ENCODE measurements around the gene HAGH.

The HAGH gene

GRCh38 chr16:1858189-1858865, 31.7 kb upstream of the HAGH start:
- Histone ChIP-seq H4K20me1 (ENCODE audit: insufficient read depth, low read length) (no peaks in the 10 kb centered on the region), H3K9me3 (ENCODE audit: insufficient read depth, low read length, severe bottlenecking) (no peaks in the 10 kb centered on the region), H3K27me3 (ENCODE audit: insufficient read depth, low read length, poor library complexity) (peaks cover 30% of the 10 kb centered on the region), H2AFZ (ENCODE audit: low read depth, low read length) (no peak overlapping the region), H3K4me3 (ENCODE audit: low read depth in 1 of 2, low read length in 2 of 2) (no peak overlapping the region), H3K4me2 (ENCODE audit: insufficient read depth, low read length) (no peak overlapping the region), H3K4me1 (ENCODE audit: insufficient read depth, low read length) (peaks cover 9% of the 10 kb centered on the region), H3K36me3 (ENCODE audit: insufficient read depth, low read length) (no peaks in the 10 kb centered on the region), H3K27ac (ENCODE audit: low read length) (no peak overlapping the region), H3K79me2 (ENCODE audit: insufficient read depth, low read length) (no peaks in the 10 kb centered on the region), H3K9ac (ENCODE audit: low read depth, low read length) (no peak overlapping the region)
- DNase-seq: no peak
- TF ChIP-seq CTCF (IDR thresholded peaks at IDR 0.05; ENCODE audit: borderline replicate concordance, extremely low read depth, low read length, poor library complexity, severe bottlenecking) (no peak), EZH2 (IDR thresholded peaks at IDR 0.05; ENCODE audit: borderline replicate concordance, low read depth, low read length, severe bottlenecking) (no peak)
- no peak for ATAC-seq (ENCODE audit: insufficient read depth, low read depth)

- Histone ChIP-seq H3K27me3 (ENCODE audit: insufficient read depth, low read length, poor library complexity) (peaks cover 30% of the 10 kb centered on the region), H3K79me2 (ENCODE audit: insufficient read depth, low read length) (no peaks in the 10 kb centered on the region), H3K9me3 (ENCODE audit: insufficient read depth, low read length, severe bottlenecking) (no peaks in the 10 kb centered on the region), H3K4me1 (ENCODE audit: insufficient read depth, low read length) (peaks cover 9% of the 10 kb centered on the region), H3K4me2 (ENCODE audit: insufficient read depth, low read length) (no peak overlapping the region), H3K27ac (ENCODE audit: low read length) (no peak overlapping the region), H3K36me3 (ENCODE audit: insufficient read depth, low read length) (no peaks in the 10 kb centered on the region), H2AFZ (ENCODE audit: low read depth, low read length) (no peak overlapping the region), H3K9ac (ENCODE audit: low read depth, low read length) (no peak overlapping the region), H4K20me1 (ENCODE audit: insufficient read depth, low read length) (no peaks in the 10 kb centered on the region), H3K4me3 (ENCODE audit: low read depth in 1 of 2, low read length in 2 of 2) (no peak overlapping the region)
- TF ChIP-seq CTCF (IDR thresholded peaks at IDR 0.05; ENCODE audit: borderline replicate concordance, extremely low read depth, low read length, poor library complexity, severe bottlenecking) (no peak), EZH2 (IDR thresholded peaks at IDR 0.05; ENCODE audit: borderline replicate concordance, low read depth, low read length, severe bottlenecking) (no peak)
- no peak for DNase-seq
- ATAC-seq (ENCODE audit: insufficient read depth, low read depth): no peak
Observed at GRCh38 chr16:1857433-1858097, 30.9 kb upstream of the HAGH start.

- H3K79me2 ChIP-seq (ENCODE audit: insufficient read depth, low read length): no peaks in the 10 kb centered on the region
- no peaks in the 10 kb centered on the region for H4K20me1 ChIP-seq (ENCODE audit: insufficient read depth, low read length)
- H3K4me2 ChIP-seq (ENCODE audit: insufficient read depth, low read length): no peak overlapping the region
- DNase-seq (no peak), ATAC-seq (ENCODE audit: insufficient read depth, low read depth) (no peak)
- TF ChIP-seq EZH2 (IDR thresholded peaks at IDR 0.05; ENCODE audit: borderline replicate concordance, low read depth, low read length, severe bottlenecking): no peak
- no peak for TF ChIP-seq CTCF (IDR thresholded peaks at IDR 0.05; ENCODE audit: borderline replicate concordance, extremely low read depth, low read length, poor library complexity, severe bottlenecking)
- H2AFZ ChIP-seq (ENCODE audit: low read depth, low read length): no peak overlapping the region
- H3K4me1 ChIP-seq (ENCODE audit: insufficient read depth, low read length): peaks cover 9% of the 10 kb centered on the region
- no peak overlapping the region for H3K4me3 ChIP-seq (ENCODE audit: low read depth in 1 of 2, low read length in 2 of 2)
- peaks cover 7% of the 10 kb centered on the region for H3K27me3 ChIP-seq (ENCODE audit: insufficient read depth, low read length, poor library complexity)
- no peak overlapping the region for H3K27ac ChIP-seq (ENCODE audit: low read length)
- H3K9me3 ChIP-seq (ENCODE audit: insufficient read depth, low read length, severe bottlenecking): no peaks in the 10 kb centered on the region
- H3K9ac ChIP-seq (ENCODE audit: low read depth, low read length): no peak overlapping the region
- H3K36me3 ChIP-seq (ENCODE audit: insufficient read depth, low read length): no peaks in the 10 kb centered on the region
Observed at GRCh38 chr16:1851793-1852192, 25.2 kb upstream of the HAGH start.
